ENCODE results near the gene SLC30A5. TPM values are rescaled to one million over a fixed set of nuclear protein-coding genes. Genes with fewer than 3 reads are reported as not detected.

The SLC30A5 gene
- total and polyA plus RNA-seq, 2 of the 13 experiments (the other 11 are each of a cell fraction or from before 2014, with no cell fraction given) = 46.0 to 53.6 TPM

DNA sequence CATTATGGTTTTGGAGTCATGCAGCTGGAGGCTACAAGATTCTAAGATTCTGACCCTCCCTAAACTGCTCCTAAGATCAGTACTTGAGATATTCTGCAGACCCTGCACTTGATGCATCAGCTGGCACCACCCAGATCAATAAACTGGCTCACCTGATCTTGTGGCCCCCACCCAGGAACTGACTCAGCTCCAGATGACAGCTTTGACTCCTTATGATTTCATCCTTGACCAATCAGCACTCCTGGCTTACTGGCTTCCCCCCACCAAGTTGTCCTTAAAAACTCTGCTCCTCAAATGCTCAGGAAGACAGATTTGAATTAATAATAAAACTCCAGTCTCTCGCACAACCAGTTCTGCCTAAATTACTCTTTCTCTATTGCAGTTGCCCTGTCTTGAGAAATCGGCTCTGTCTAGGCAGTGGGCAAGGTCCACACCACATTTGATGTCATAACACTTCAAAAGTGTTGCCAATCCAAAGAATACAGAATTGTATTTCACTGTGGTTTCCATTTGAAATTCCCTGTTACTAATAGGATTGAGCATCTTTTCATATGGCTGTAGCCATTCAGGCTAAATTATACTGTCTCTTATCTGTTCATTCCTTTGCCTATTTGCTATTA, 14.8 kb upstream of the SLC30A5 start (continued):
- TF ChIP-seq GATAD2A (CRISPR knock-in tag; IDR thresholded peaks at IDR 0.05) (0 out of 2 replicates have a peak, but pooled peaks have one; percentile 16), HOXA3 (CRISPR knock-in tag; IDR thresholded peaks at IDR 0.05) (no peak), CBX5 (CRISPR knock-in tag; IDR thresholded peaks at IDR 0.05; ENCODE audit: borderline replicate concordance) (no peak), DR1 (CRISPR knock-in tag; IDR thresholded peaks at IDR 0.05) (no peak), U2AF1 (optimal IDR thresholded peaks at IDR 0.05; ENCODE audit: low read depth, low read length) (no peak), ZNF546 (CRISPR knock-in tag; conservative IDR thresholded peaks at IDR 0.05) (no peak), ZNF780A (CRISPR knock-in tag; IDR thresholded peaks at IDR 0.05) (no peak), ASH2L (IDR thresholded peaks at IDR 0.05; ENCODE audit: insufficient read length, low read depth, low read length) (no peak), HNF4A (CRISPR knock-in tag; IDR thresholded peaks at IDR 0.05) (peak; percentile 52), GABPB1 (CRISPR knock-in tag; IDR thresholded peaks at IDR 0.05) (no peak), ZNF501 (CRISPR knock-in tag; IDR thresholded peaks at IDR 0.05) (no peak), YEATS2 (CRISPR knock-in tag; IDR thresholded peaks at IDR 0.05; ENCODE audit: borderline replicate concordance) (no peak), HNF4G (IDR thresholded peaks at IDR 0.05; ENCODE audit: borderline replicate concordance, low read depth, low read length) (0 out of 2 replicates have a peak, but pooled peaks have one; percentile 21), HNF4G (CRISPR knock-in tag; IDR thresholded peaks at IDR 0.05; ENCODE audit: borderline replicate concordance, low read depth) (no peak), MEIS1 (CRISPR knock-in tag; IDR thresholded peaks at IDR 0.05; ENCODE audit: borderline replicate concordance) (no peak)
- TF ChIP-seq, protein P1, sequence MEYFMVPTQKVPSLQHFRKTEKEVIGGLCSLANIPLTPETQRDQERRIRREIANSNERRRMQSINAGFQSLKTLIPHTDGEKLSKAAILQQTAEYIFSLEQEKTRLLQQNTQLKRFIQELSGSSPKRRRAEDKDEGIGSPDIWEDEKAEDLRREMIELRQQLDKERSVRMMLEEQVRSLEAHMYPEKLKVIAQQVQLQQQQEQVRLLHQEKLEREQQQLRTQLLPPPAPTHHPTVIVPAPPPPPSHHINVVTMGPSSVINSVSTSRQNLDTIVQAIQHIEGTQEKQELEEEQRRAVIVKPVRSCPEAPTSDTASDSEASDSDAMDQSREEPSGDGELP (IDR thresholded peaks at IDR 0.05; ENCODE audit: borderline replicate concordance, low read depth) = peak; percentile 22; the same call in 1 of the 2 replicates
- TF ChIP-seq, protein P2, sequence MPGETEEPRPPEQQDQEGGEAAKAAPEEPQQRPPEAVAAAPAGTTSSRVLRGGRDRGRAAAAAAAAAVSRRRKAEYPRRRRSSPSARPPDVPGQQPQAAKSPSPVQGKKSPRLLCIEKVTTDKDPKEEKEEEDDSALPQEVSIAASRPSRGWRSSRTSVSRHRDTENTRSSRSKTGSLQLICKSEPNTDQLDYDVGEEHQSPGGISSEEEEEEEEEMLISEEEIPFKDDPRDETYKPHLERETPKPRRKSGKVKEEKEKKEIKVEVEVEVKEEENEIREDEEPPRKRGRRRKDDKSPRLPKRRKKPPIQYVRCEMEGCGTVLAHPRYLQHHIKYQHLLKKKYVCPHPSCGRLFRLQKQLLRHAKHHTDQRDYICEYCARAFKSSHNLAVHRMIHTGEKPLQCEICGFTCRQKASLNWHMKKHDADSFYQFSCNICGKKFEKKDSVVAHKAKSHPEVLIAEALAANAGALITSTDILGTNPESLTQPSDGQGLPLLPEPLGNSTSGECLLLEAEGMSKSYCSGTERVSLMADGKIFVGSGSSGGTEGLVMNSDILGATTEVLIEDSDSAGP (CRISPR knock-in tag; IDR thresholded peaks at IDR 0.05; ENCODE audit: borderline replicate concordance) = no peak
- TF ChIP-seq, protein P3, sequence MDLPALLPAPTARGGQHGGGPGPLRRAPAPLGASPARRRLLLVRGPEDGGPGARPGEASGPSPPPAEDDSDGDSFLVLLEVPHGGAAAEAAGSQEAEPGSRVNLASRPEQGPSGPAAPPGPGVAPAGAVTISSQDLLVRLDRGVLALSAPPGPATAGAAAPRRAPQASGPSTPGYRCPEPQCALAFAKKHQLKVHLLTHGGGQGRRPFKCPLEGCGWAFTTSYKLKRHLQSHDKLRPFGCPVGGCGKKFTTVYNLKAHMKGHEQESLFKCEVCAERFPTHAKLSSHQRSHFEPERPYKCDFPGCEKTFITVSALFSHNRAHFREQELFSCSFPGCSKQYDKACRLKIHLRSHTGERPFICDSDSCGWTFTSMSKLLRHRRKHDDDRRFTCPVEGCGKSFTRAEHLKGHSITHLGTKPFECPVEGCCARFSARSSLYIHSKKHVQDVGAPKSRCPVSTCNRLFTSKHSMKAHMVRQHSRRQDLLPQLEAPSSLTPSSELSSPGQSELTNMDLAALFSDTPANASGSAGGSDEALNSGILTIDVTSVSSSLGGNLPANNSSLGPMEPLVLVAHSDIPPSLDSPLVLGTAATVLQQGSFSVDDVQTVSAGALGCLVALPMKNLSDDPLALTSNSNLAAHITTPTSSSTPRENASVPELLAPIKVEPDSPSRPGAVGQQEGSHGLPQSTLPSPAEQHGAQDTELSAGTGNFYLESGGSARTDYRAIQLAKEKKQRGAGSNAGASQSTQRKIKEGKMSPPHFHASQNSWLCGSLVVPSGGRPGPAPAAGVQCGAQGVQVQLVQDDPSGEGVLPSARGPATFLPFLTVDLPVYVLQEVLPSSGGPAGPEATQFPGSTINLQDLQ (CRISPR knock-in tag; IDR thresholded peaks at IDR 0.05) = no peak
- TF ChIP-seq, protein P4, sequence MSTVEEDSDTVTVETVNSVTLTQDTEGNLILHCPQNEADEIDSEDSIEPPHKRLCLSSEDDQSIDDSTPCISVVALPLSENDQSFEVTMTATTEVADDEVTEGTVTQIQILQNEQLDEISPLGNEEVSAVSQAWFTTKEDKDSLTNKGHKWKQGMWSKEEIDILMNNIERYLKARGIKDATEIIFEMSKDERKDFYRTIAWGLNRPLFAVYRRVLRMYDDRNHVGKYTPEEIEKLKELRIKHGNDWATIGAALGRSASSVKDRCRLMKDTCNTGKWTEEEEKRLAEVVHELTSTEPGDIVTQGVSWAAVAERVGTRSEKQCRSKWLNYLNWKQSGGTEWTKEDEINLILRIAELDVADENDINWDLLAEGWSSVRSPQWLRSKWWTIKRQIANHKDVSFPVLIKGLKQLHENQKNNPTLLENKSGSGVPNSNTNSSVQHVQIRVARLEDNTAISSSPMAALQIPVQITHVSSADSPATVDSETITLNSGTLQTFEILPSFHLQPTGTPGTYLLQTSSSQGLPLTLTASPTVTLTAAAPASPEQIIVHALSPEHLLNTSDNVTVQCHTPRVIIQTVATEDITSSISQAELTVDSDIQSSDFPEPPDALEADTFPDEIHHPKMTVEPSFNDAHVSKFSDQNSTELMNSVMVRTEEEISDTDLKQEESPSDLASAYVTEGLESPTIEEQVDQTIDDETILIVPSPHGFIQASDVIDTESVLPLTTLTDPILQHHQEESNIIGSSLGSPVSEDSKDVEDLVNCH (CRISPR knock-in tag; IDR thresholded peaks at IDR 0.05) = no peak
